Hematopoietic multipotent progenitor cell (in vitro differentiated cells): ENCODE results near the gene TMEM86B. TPM values are rescaled to one million over a fixed set of nuclear protein-coding genes. Genes with fewer than 3 reads are reported as not detected.
A peak's percentile ranks its signal among the peaks of the same experiment; 100 is the strongest.

Experiments
- DNase-seq, 3 donors: peaks; one replicate each; pipeline ENCODE4 v3.0.0-alpha.2; 2011 to 2015; ENCODE audit warnings: low read depth in 2 of 3, low spot score in 2 of 3
- small RNA-seq: library from RNA; depleted of rRNA; stranded (forward); fragments of <200 nt; gene quantifications from one replicate; pipeline ENCODE3, GENCODE V24; 2012
- total RNA-seq: library from RNA; depleted of rRNA; stranded (reverse); fragments of >200 nt; gene quantifications from one replicate; pipeline ENCODE4 v1.2.3, GENCODE V29; 2012

Gene TMEM86B
- total RNA-seq, 1 donor: 12.4 TPM

DNA sequence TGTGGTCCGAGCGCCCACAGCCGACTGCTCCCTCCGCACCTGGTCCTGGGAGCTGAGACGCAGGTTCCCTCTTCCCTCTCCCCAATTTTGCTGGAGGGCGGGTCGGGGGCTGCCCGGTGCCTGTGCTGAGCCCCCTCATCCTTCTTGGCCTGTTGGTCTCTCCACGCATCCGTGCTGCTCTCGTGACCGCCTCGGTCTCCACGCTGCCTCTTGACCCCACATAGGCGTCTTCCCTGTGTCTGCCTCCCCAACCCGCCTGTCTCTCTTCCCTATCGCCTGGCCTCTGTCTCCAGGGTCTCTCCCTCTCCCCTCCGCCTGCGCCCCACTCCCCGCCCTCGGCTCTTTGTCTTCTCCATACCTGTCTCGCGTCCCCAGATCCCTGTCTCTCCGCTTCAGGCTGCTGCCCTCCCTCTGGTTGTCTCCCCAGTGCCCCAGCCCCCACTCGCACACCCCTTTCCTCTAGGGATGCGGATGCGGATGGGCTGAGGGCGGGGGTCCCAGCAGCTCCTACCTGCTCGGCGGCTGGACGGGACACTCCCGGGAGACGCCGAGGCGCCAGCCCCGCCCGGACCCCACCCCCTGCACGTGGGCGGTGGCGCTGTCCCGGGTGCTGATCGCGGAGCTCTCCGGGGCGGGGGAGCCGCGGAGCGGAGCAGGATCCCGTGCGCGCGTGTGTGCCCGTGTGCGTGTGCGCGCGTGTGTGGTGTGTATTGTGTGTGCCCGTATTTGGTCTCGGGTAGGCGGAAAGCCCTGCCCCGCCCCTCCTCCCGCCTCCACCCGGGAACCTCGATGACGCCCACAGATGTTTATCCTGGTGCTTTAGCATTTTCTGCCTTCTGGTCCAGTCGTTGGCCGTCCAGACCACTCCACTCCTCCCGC is 48.7 kb downstream of the TMEM86B start, which contains the start of gene SYT5:
Gene SYT5, minus strand, starts transcription at position 684 of the 879 bp plus-strand sequence. CDS start 1,248 bp downstream, outside the sequence.
- peak in 2 of 3 donors; percentile 57 for DNase-seq

- peak; percentile 89 to 96 (median 94) for DNase-seq
Observed at GRCh38 chr19:55178781-55179599, 49.6 kb downstream of the TMEM86B start.

Small RNA genes lying within 50 kb of the gene (small RNA-seq; reads per million reads assigned to genes)
- not detected for gene MIR6802
- not detected for gene MIR6803
- gene MIR6804: not detected

Other genes with a start within 250 kb of the TMEM86B start
- gene GP6, start 190.5 kb downstream of the TMEM86B start, total RNA-seq: 0.54 TPM
- gene RDH13, start 165.6 kb downstream of the TMEM86B start, total RNA-seq: 21.8 TPM
- gene EPS8L1, start 152.9 kb downstream of the TMEM86B start, total RNA-seq: 1.3 TPM
- gene PPP1R12C, start 111.1 kb downstream of the TMEM86B start, total RNA-seq: 43.4 TPM
- gene TNNT1, start 79.6 kb downstream of the TMEM86B start, total RNA-seq: not detected
- not detected for gene TNNI3, start 71.0 kb downstream of the TMEM86B start, total RNA-seq
- gene DNAAF3, start 62.1 kb downstream of the TMEM86B start, total RNA-seq: 1.3 TPM
- gene SYT5, start 48.5 kb downstream of the TMEM86B start, total RNA-seq: 0.54 TPM
- gene PTPRH, start 19.3 kb downstream of the TMEM86B start, total RNA-seq: under 0.01 TPM
- 307 TPM for gene PPP6R1, start 30.3 kb upstream of the TMEM86B start, total RNA-seq
- gene HSPBP1, start 51.3 kb upstream of the TMEM86B start, total RNA-seq: 50.4 TPM
- 3.5 TPM for gene BRSK1, start 55.2 kb upstream of the TMEM86B start, total RNA-seq
- 5.4 TPM for gene TMEM150B, start 96.6 kb upstream of the TMEM86B start, total RNA-seq
- 22.4 TPM for gene KMT5C, start 111.1 kb upstream of the TMEM86B start, total RNA-seq
- gene COX6B2, start 126.0 kb upstream of the TMEM86B start, total RNA-seq: 0.27 TPM
- gene GARIN5B, start 134.5 kb upstream of the TMEM86B start, total RNA-seq: not detected
- gene IL11, start 141.7 kb upstream of the TMEM86B start, total RNA-seq: 0.27 TPM
- gene TMEM190, start 148.1 kb upstream of the TMEM86B start, total RNA-seq: not detected
- gene TMEM238, start 155.5 kb upstream of the TMEM86B start, total RNA-seq: 2.7 TPM
- 2,604 TPM for gene RPL28, start 157.2 kb upstream of the TMEM86B start, total RNA-seq
- gene UBE2S, start 179.0 kb upstream of the TMEM86B start, total RNA-seq: 26.7 TPM
- gene SHISA7, start 214.5 kb upstream of the TMEM86B start, total RNA-seq: under 0.01 TPM
- gene ISOC2, start 232.9 kb upstream of the TMEM86B start, total RNA-seq: 63.3 TPM
- not detected for gene C19orf85, start 236.0 kb upstream of the TMEM86B start, total RNA-seq
- 8.3 TPM for gene ZNF628, start 247.9 kb upstream of the TMEM86B start, total RNA-seq